Measurements from ENCODE around the gene AKNA. TPM values are rescaled to one million over a fixed set of nuclear protein-coding genes. Genes with fewer than 3 reads are reported as not detected.

Gene AKNA
- total and polyA plus RNA-seq, 2 experiments from 2014 or later = 5.7 to 25.2 TPM

GRCh38 chr9:114429488-114429887 is 41.7 kb upstream of the AKNA start:
- no peaks in the 10 kb centered on the region for H3K4me1 ChIP-seq (ENCODE audit: low read depth)
- peaks cover 5% of the 10 kb centered on the region for H3K27me3 ChIP-seq
- no peak overlapping the region for H3K27ac ChIP-seq
- H3K9me3 ChIP-seq (ENCODE audit: low read depth) = no peaks in the 10 kb centered on the region
- no peak overlapping the region for H3K4me3 ChIP-seq
- no peak for DNase-seq (ENCODE audit: low read depth in 1 of 2, low spot score in 1 of 2)
- TF ChIP-seq CTCF (IDR thresholded peaks at IDR 0.05; ENCODE audit: low read depth, low read length) = no peak
- no peaks in the 10 kb centered on the region for H3K36me3 ChIP-seq

- no peak overlapping the region for H3K27ac ChIP-seq
- H3K36me3 ChIP-seq = no peaks in the 10 kb centered on the region
- H3K27me3 ChIP-seq = peaks cover 5% of the 10 kb centered on the region
- no peaks in the 10 kb centered on the region for H3K4me1 ChIP-seq (ENCODE audit: low read depth)
- no peaks in the 10 kb centered on the region for H3K9me3 ChIP-seq (ENCODE audit: low read depth)
- no peak for DNase-seq (ENCODE audit: low read depth in 1 of 2, low spot score in 1 of 2)
- no peak for TF ChIP-seq CTCF (IDR thresholded peaks at IDR 0.05; ENCODE audit: low read depth, low read length)
- H3K4me3 ChIP-seq = no peak overlapping the region
These were observed 40.7 kb upstream of the AKNA start for GRCh38 chr9:114428466-114428865.

GRCh38 chr9:114427644-114428043 is 39.9 kb upstream of the AKNA start:
- Histone ChIP-seq H3K4me3 (no peak overlapping the region), H3K9me3 (ENCODE audit: low read depth) (no peaks in the 10 kb centered on the region), H3K27ac (no peak overlapping the region), H3K27me3 (peaks cover 5% of the 10 kb centered on the region), H3K4me1 (ENCODE audit: low read depth) (no peaks in the 10 kb centered on the region), H3K36me3 (no peaks in the 10 kb centered on the region)
- no peak for TF ChIP-seq CTCF (IDR thresholded peaks at IDR 0.05; ENCODE audit: low read depth, low read length)
- no peak for DNase-seq (ENCODE audit: low read depth in 1 of 2, low spot score in 1 of 2)

- Histone ChIP-seq H3K9me3 (ENCODE audit: low read depth) (no peaks in the 10 kb centered on the region), H3K27ac (no peak overlapping the region), H3K4me1 (ENCODE audit: low read depth) (no peaks in the 10 kb centered on the region), H3K27me3 (peaks cover under 1% of the 10 kb centered on the region), H3K4me3 (no peak overlapping the region), H3K36me3 (no peaks in the 10 kb centered on the region)
- TF ChIP-seq CTCF (IDR thresholded peaks at IDR 0.05; ENCODE audit: low read depth, low read length) = no peak
- DNase-seq (ENCODE audit: low read depth in 1 of 2, low spot score in 1 of 2) = no peak
These were observed 38.5 kb upstream of the AKNA start for GRCh38 chr9:114426046-114426948.

GRCh38 chr9:114425126-114425525 is 37.3 kb upstream of the AKNA start:
- no peak for TF ChIP-seq CTCF (IDR thresholded peaks at IDR 0.05; ENCODE audit: low read depth, low read length)
- Histone ChIP-seq H3K4me1 (ENCODE audit: low read depth) (no peaks in the 10 kb centered on the region), H3K9me3 (ENCODE audit: low read depth) (no peaks in the 10 kb centered on the region), H3K36me3 (no peaks in the 10 kb centered on the region), H3K4me3 (no peak overlapping the region), H3K27me3 (no peaks in the 10 kb centered on the region), H3K27ac (no peak overlapping the region)
- DNase-seq (ENCODE audit: low read depth in 1 of 2, low spot score in 1 of 2) = no peak
